OCI-LY1 (cell line): ENCODE results near the gene P2RY8.

ENCODE experiments used
- CTCF ChIP-seq: fragments of 200-600 bp; sonication (generic), shearing (Covaris generic); IDR thresholded peaks from 2 replicates; pipeline ENCODE4 v1.5.1; 2017; ENCODE audit warnings: mild to moderate bottlenecking, antibody characterized with exemption, low read length, moderate library complexity, mixed read lengths
- EZH2 ChIP-seq: fragments of 200-600 bp; sonication (generic), shearing (Covaris generic); IDR thresholded peaks from 2 replicates; pipeline ENCODE4 v1.8.0; 2017; ENCODE audit warnings: borderline replicate concordance, mixed run types, mild to moderate bottlenecking, antibody characterized with exemption, low read length, moderate library complexity, mixed read lengths

GRCh38 chrX:1484638-1485019, 52.4 kb downstream of the P2RY8 start:
- TF ChIP-seq CTCF (no peak), EZH2 (no peak)
